ENCODE results near the gene BPIFB1. TPM values are rescaled to one million over a fixed set of nuclear protein-coding genes. Genes with fewer than 3 reads are reported as not detected.

The BPIFB1 gene
- total and polyA plus RNA-seq, 9 of the 15 experiments (the other 6 are each of a cell fraction or from before 2014, with no cell fraction given): not detected

DNA sequence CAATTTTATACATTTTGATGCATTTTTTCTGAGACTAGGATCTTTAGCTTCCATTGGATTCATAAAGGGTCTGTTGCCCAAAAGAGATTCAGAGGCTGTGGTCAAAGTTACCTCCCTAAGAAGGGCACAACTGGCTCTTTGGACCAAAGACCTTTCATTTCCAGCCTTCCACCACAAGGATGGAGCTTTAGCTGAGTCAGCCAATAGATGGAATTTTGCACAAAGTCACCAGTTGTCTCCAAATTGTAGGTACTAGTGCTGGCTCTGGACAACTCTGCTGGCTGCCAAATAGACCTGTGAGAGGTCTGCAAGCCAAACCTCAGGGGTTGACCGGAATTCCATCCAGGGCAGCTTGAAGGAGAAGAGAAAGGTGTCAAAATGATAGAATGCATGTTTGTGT lies 46.7 kb upstream of the BPIFB1 start:
- Histone ChIP-seq H2AFZ (ENCODE audit: low read depth, low read length) (no peak overlapping the region), H3K36me3 (ENCODE audit: control insufficient read depth, insufficient read depth, low read length) (no peaks in the 10 kb centered on the region), H3K79me2 (ENCODE audit: control insufficient read depth, insufficient read depth, low read length) (no peaks in the 10 kb centered on the region), H3K9me3 (replicated peaks; ENCODE audit: control insufficient read depth, insufficient read depth, low read depth, low read length) (no peaks in the 10 kb centered on the region), H4K20me1 (replicated peaks; ENCODE audit: control insufficient read depth, insufficient read depth, low read length) (no peaks in the 10 kb centered on the region), H3K4me3 (no peak overlapping the region), H3K4me1 (replicated peaks in 1 of 2; ENCODE audit: control insufficient read depth in 2 of 2, insufficient read depth in 2 of 2, low read length in 2 of 2) (no peaks in the 10 kb centered on the region), H3K9ac (ENCODE audit: insufficient read depth in 1 of 2, low read depth in 2 of 2, low read length in 2 of 2) (no peak overlapping the region), H3K27ac (ENCODE audit: extremely low read depth, low read depth, low read length) (no peak overlapping the region), H3K9me1 (ENCODE audit: control insufficient read depth, insufficient read depth, low read length) (no peaks in the 10 kb centered on the region), H3K4me2 (ENCODE audit: insufficient read depth, low read length) (no peak overlapping the region), H3K27me3 (ENCODE audit: control insufficient read depth in 2 of 2, insufficient read depth in 2 of 2, low read length in 2 of 2) (peaks cover 2 to 4% of the 10 kb centered on the region in 2 experiments; a peak in 2 of 5 replicates)
- no peak for DNase-seq (ENCODE audit: extremely low read depth in 1 of 4, low spot score in 3 of 4)
- peak; percentile 27 for TF ChIP-seq MAFF (IDR thresholded peaks at IDR 0.05; ENCODE audit: low read length)
- peak; percentile 55; the same call in 1 of the 2 replicates for TF ChIP-seq C11orf30 (IDR thresholded peaks at IDR 0.05; ENCODE audit: low read depth)
- peak; percentile 73 for TF ChIP-seq ZNF316 (IDR thresholded peaks at IDR 0.05)
- no peak for TF ChIP-seq ZNF707 (CRISPR knock-in tag; conservative IDR thresholded peaks at IDR 0.05)
- TF ChIP-seq MAFG (tag; conservative IDR thresholded peaks at IDR 0.05): peak; percentile 59
- TF ChIP-seq, protein P1, sequence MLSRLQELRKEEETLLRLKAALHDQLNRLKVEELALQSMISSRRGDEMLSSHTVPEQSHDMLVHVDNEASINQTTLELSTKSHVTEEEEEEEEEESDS (CRISPR knock-in tag; IDR thresholded peaks at IDR 0.05): no peak
- 0% methylated on average over 1 of the region's 1 CpG for WGBS (ENCODE audit: insufficient coverage, low coverage, missing lambda C conversion rate)
- no TSS peak for BruUV-seq (replicated peaks)
- CTCF ChIA-PET (ENCODE audit: low intra/inter-chr PET ratio): no interaction called here
- POLR2A ChIA-PET: interaction anchor here (0.8 to 1.1 kb wide), 4 partner anchors 9 to 50 kb away, joined by 3 to 5 read pairs (median 4); no protein-coding TSS in a partner anchor
- no peak for FAIRE-seq
- no peak for ATAC-seq
- intact Hi-C loops (cut with micrococcal nuclease): loop anchor here (10.0 kb wide), 1 partner anchor 58 kb away; no protein-coding TSS in a partner anchor
- in situ Hi-C loops (cut with MboI): no loop called here

DNA sequence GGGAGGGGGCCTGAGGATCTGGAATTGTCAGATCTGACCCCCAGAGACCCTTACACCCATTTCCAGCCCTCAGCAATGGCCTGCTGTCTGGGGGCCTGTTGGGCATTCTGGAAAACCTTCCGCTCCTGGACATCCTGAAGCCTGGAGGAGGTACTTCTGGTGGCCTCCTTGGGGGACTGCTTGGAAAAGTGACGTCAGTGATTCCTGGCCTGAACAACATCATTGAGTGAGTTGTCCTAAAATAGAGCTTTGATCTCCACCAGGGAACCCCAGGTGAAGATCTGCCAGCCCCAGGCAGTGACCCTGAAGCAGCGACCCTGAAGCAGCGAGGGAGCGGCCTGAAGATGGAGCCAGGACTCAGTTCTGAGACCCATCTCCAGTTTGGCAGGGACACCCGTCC lies 45.0 kb upstream of the BPIFB1 start:
- intact Hi-C loops (cut with micrococcal nuclease) (loop anchor here (10.0 kb wide), 1 partner anchor 57 kb away; no protein-coding TSS in a partner anchor), in situ Hi-C loops (cut with MboI) (no loop called here)
- FAIRE-seq (no peak), DNase-seq (ENCODE audit: extremely low read depth in 1 of 4, low spot score in 3 of 4) (no peak), ATAC-seq (no peak)
- Histone ChIP-seq H3K4me2 (ENCODE audit: insufficient read depth, low read length) (no peak overlapping the region), H4K20me1 (replicated peaks; ENCODE audit: control insufficient read depth, insufficient read depth, low read length) (no peaks in the 10 kb centered on the region; the same call in 1 of the 2 replicates), H3K9ac (ENCODE audit: insufficient read depth in 1 of 2, low read depth in 2 of 2, low read length in 2 of 2) (no peak overlapping the region), H3K4me3 (no peak overlapping the region), H3K9me3 (replicated peaks; ENCODE audit: control insufficient read depth, insufficient read depth, low read depth, low read length) (no peaks in the 10 kb centered on the region), H3K9me1 (ENCODE audit: control insufficient read depth, insufficient read depth, low read length) (no peaks in the 10 kb centered on the region), H3K79me2 (ENCODE audit: control insufficient read depth, insufficient read depth, low read length) (no peaks in the 10 kb centered on the region), H2AFZ (ENCODE audit: low read depth, low read length) (no peak overlapping the region), H3K4me1 (replicated peaks in 1 of 2; ENCODE audit: control insufficient read depth in 2 of 2, insufficient read depth in 2 of 2, low read length in 2 of 2) (no peaks in the 10 kb centered on the region), H3K27ac (ENCODE audit: extremely low read depth, low read depth, low read length) (no peak overlapping the region), H3K36me3 (ENCODE audit: control insufficient read depth, insufficient read depth, low read length) (no peaks in the 10 kb centered on the region), H3K27me3 (ENCODE audit: control insufficient read depth in 2 of 2, insufficient read depth in 2 of 2, low read length in 2 of 2) (peaks cover 2 to 9% of the 10 kb centered on the region in 2 experiments; a peak in 3 of 5 replicates)
- no TSS peak for BruUV-seq (replicated peaks)
- ChIA-PET CTCF (ENCODE audit: low intra/inter-chr PET ratio) (interaction anchor here (0.6 kb wide), 1 partner anchor 8 kb away, joined by 3 read pairs; no protein-coding TSS in a partner anchor), POLR2A (interaction anchor here (2.7 kb wide), 1 partner anchor 12 kb away, joined by 7 read pairs; no protein-coding TSS in a partner anchor)
- TF ChIP-seq ZNF324 (CRISPR knock-in tag; IDR thresholded peaks at IDR 0.05) (no peak), KLF10 (CRISPR knock-in tag; IDR thresholded peaks at IDR 0.05) (no peak), MTA3 (IDR thresholded peaks at IDR 0.05; ENCODE audit: borderline replicate concordance) (no peak), CHCHD3 (CRISPR knock-in tag; IDR thresholded peaks at IDR 0.05) (no peak), ZNF717 (CRISPR knock-in tag; IDR thresholded peaks at IDR 0.05) (no peak), HSF4 (CRISPR knock-in tag; IDR thresholded peaks at IDR 0.05; ENCODE audit: borderline replicate concordance) (no peak), JUNB (CRISPR knock-in tag; conservative IDR thresholded peaks at IDR 0.05) (no peak), ZKSCAN1 (IDR thresholded peaks at IDR 0.05; ENCODE audit: low read depth, low read length) (no peak)
- TF ChIP-seq, protein P2, sequence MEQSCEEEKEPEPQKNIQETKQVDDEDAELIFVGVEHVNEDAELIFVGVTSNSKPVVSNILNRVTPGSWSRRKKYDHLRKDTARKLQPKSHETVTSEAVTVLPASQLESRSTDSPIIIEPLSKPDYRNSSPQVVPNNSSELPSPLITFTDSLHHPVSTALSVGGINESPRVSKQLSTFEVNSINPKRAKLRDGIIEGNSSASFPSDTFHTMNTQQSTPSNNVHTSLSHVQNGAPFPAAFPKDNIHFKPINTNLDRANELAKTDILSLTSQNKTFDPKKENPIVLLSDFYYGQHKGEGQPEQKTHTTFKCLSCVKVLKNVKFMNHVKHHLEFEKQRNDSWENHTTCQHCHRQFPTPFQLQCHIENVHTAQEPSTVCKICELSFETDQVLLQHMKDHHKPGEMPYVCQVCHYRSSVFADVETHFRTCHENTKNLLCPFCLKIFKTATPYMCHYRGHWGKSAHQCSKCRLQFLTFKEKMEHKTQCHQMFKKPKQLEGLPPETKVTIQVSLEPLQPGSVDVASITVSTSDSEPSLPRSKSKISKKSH (CRISPR knock-in tag; IDR thresholded peaks at IDR 0.05): no peak
- 3% methylated on average over 6 of the region's 6 CpGs for WGBS (ENCODE audit: insufficient coverage, low coverage, missing lambda C conversion rate)

Measured in K562 (cell line).